GM23248 (cell line): ENCODE data around the gene PPP1R11.

Experiments
- EZH2 ChIP-seq: fragments of 200-600 bp; sonication (generic); IDR thresholded peaks from 2 replicates; pipeline ENCODE4 v1.6.1; 2018; ENCODE audit warnings: antibody characterized with exemption, mild to moderate bottlenecking; ENCODE audit not compliant: insufficient read depth, poor library complexity, severe bottlenecking
- EZH2phosphoT487 ChIP-seq: fragments of 200-600 bp; sonication (generic); IDR thresholded peaks from 2 replicates; pipeline ENCODE4 v1.6.1; 2018; ENCODE audit warnings: antibody characterized with exemption, moderate library complexity, mild to moderate bottlenecking, low read depth; ENCODE audit not compliant: insufficient read depth

DNA sequence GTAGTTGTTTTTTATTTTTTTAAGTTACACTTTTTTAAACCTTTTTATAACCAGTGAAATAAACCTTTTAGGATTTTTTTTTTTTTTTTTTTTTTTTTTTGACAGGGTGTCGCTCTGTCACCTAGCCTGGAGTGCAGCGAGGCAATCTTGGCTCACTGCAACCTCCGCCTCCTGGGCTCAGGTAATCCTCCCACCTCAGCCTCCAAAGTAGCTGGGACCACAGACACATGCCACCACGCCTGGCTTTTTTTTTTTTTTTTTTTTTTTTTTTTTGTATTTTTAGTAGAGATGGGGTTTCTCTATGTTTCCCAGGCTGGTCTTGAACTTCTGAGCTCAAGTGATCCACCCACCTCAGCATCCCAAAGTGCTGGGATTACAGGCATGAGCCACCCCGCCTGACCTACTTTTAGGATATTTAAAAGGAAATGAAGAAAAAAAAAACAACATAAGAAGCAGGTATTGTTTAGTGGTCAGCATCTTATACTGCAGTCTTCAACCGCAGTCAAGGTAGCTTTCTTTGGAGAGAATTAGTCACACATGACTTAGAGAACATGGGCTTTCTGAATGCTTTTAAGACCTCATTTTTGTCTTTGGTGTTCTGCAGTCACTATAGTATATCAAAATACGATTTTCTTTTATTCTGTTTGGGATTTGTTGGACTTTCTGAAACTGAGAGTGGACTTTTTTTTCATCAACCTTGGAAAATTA, 4.4 kb upstream of the PPP1R11 start:
- no peak for TF ChIP-seq EZH2phosphoT487
- TF ChIP-seq EZH2: no peak
